H9 (cell line): ENCODE results near the gene CNGA2. TPM values are rescaled to one million over a fixed set of nuclear protein-coding genes. Genes with fewer than 3 reads are reported as not detected.

Source experiments
- DNase-seq: peaks from one replicate; pipeline ENCODE4 v3.0.0-alpha.2; 2017
- H2AFZ ChIP-seq: one replicate; pipeline ENCODE4 v1.6.1; 2013; ENCODE audit warnings: mild to moderate bottlenecking, low read length, control low read depth, moderate library complexity
- H2AK5ac ChIP-seq: 2 replicates; pipeline ENCODE4 v1.6.1; 2013; ENCODE audit warnings: low read length, control low read depth, mixed read lengths; ENCODE audit not compliant: insufficient read length
- H2BK120ac ChIP-seq: one replicate; pipeline ENCODE4 v1.6.1; 2013; ENCODE audit warnings: low read depth, mild to moderate bottlenecking, low read length, control low read depth, inconsistent platforms; ENCODE audit not compliant: poor library complexity, severe bottlenecking
- H2BK12ac ChIP-seq: 2 replicates; pipeline ENCODE4 v1.6.1; 2013; ENCODE audit warnings: low read length, control low read depth, mixed read lengths, low read depth; ENCODE audit not compliant: insufficient read length
- H2BK15ac ChIP-seq: 2 replicates; pipeline ENCODE4 v1.6.1; 2013; ENCODE audit warnings: low read depth, low read length, control low read depth
- H2BK20ac ChIP-seq: one replicate; pipeline ENCODE4 v1.6.1; 2013; ENCODE audit warnings: low read depth, mild to moderate bottlenecking, low read length, control low read depth, inconsistent platforms; ENCODE audit not compliant: poor library complexity, severe bottlenecking
- H2BK5ac ChIP-seq: 2 replicates; pipeline ENCODE4 v1.6.1; 2013; ENCODE audit warnings: low read length, control low read depth, mixed read lengths; ENCODE audit not compliant: insufficient read length
- H3K14ac ChIP-seq: 2 replicates; pipeline ENCODE4 v1.6.1; 2013; ENCODE audit warnings: low read length, control low read depth; ENCODE audit not compliant: insufficient read depth
- H3K18ac ChIP-seq: 2 replicates; pipeline ENCODE4 v1.6.1; 2013; ENCODE audit warnings: low read depth, mild to moderate bottlenecking, mixed read lengths, low read length, control low read depth; ENCODE audit not compliant: insufficient read length
- H3K23ac ChIP-seq: 2 replicates; pipeline ENCODE4 v1.6.1; 2013; ENCODE audit warnings: low read length, control low read depth, mixed read lengths, low read depth; ENCODE audit not compliant: insufficient read length
- H3K23me2 ChIP-seq: 2 replicates; pipeline ENCODE4 v1.6.1; 2013; ENCODE audit warnings: low read depth, mild to moderate bottlenecking, mixed read lengths, low read length, control low read depth; ENCODE audit not compliant: insufficient read length, poor library complexity, severe bottlenecking
- H3K27ac ChIP-seq: 2 replicates; pipeline ENCODE4 v1.5.1; 2013; ENCODE audit warnings: low read length, control low read depth, mixed read lengths, low read depth; ENCODE audit not compliant: insufficient read length
- H3K27me3 ChIP-seq: 2 replicates; pipeline ENCODE4 v1.6.1; 2013; ENCODE audit warnings: low read length, control low read depth, inconsistent platforms; ENCODE audit not compliant: insufficient read depth
- H3K4ac ChIP-seq: 2 replicates; pipeline ENCODE4 v1.6.1; 2013; ENCODE audit warnings: low read depth, mild to moderate bottlenecking, control low read depth, inconsistent platforms, low read length, moderate library complexity
- H3K4me1 ChIP-seq: 2 replicates; pipeline ENCODE4 v1.6.1; 2013; ENCODE audit warnings: low read length, control low read depth, inconsistent platforms; ENCODE audit not compliant: insufficient read depth
- H3K4me2 ChIP-seq: 2 replicates; pipeline ENCODE4 v1.6.1; 2013; ENCODE audit warnings: low read length, control low read depth, mixed read lengths; ENCODE audit not compliant: insufficient read length, insufficient read depth
- H3K56ac ChIP-seq: 2 replicates; pipeline ENCODE4 v1.6.1; 2013; ENCODE audit warnings: low read depth, mild to moderate bottlenecking, mixed read lengths, low read length, control low read depth; ENCODE audit not compliant: insufficient read length
- H3K79me1 ChIP-seq: 2 replicates; pipeline ENCODE4 v1.6.1; 2013; ENCODE audit warnings: low read depth, mild to moderate bottlenecking, moderate library complexity, low read length, control low read depth, inconsistent platforms; ENCODE audit not compliant: insufficient read depth, poor library complexity, severe bottlenecking
- H3K79me2 ChIP-seq: 2 replicates; pipeline ENCODE4 v1.6.1; 2013; ENCODE audit warnings: low read length, control low read depth, inconsistent platforms; ENCODE audit not compliant: insufficient read depth
- H3K9ac ChIP-seq: 2 replicates; pipeline ENCODE4 v1.6.1; 2013; ENCODE audit warnings: low read length, control low read depth, mixed read lengths; ENCODE audit not compliant: insufficient read length; ENCODE audit errors: extremely low read depth
- H3K9me3 ChIP-seq: one replicate; pipeline ENCODE4 v1.6.1; 2013; ENCODE audit warnings: low read depth, low read length, inconsistent platforms; ENCODE audit not compliant: control insufficient read depth
- H3T11ph ChIP-seq: one replicate; pipeline ENCODE4 v1.6.1; 2013; ENCODE audit warnings: mild to moderate bottlenecking, low read length, control low read depth, inconsistent platforms
- H4K20me1 ChIP-seq: one replicate; pipeline ENCODE4 v1.6.1; 2013; ENCODE audit not compliant: control insufficient read depth, insufficient read length, insufficient read depth
- H4K5ac ChIP-seq: 2 replicates; pipeline ENCODE4 v1.6.1; 2013; ENCODE audit warnings: low read depth, mild to moderate bottlenecking, mixed read lengths, low read length, control low read depth; ENCODE audit not compliant: insufficient read length
- H4K8ac ChIP-seq: replicated peaks from 2 replicates; pipeline ENCODE4 v1.6.1; 2013; ENCODE audit warnings: low read length, control low read depth, mixed read lengths, low read depth; ENCODE audit not compliant: insufficient read length
- H4K91ac ChIP-seq: 2 replicates; pipeline ENCODE4 v1.6.1; 2013; ENCODE audit warnings: low read depth, mild to moderate bottlenecking, moderate library complexity, mixed read lengths, low read length, control low read depth; ENCODE audit not compliant: insufficient read length
- H3K27ac Mint-ChIP-seq, 3 experiments: 2 replicates in 2 of 3; 3 replicates in 1 of 3; pipeline ENCODE4 v1.8.0; 2020 to 2021; ENCODE audit warnings: mixed read lengths in 3 of 3, mild to moderate bottlenecking in 1 of 3, moderate library complexity in 1 of 3
- H3K27me3 Mint-ChIP-seq: 2 replicates; pipeline ENCODE4 v1.8.0; 2021; ENCODE audit warnings: low read depth, mild to moderate bottlenecking, moderate library complexity, mixed read lengths
- H3K36me3 Mint-ChIP-seq, 3 experiments: 2 replicates in 2 of 3; 3 replicates in 1 of 3; pipeline ENCODE4 v1.8.0; 2020 to 2021; ENCODE audit warnings: low read depth in 3 of 3, mixed read lengths in 3 of 3; ENCODE audit not compliant: insufficient read depth in 1 of 3
- H3K4me1 Mint-ChIP-seq, 2 experiments: 2 replicates each; pipeline ENCODE4 v1.8.0; 2020; ENCODE audit warnings: mixed read lengths in 2 of 2
- H3K4me3 Mint-ChIP-seq, 2 experiments: 2 replicates in 1 of 2; 3 replicates in 1 of 2; pipeline ENCODE4 v1.8.0; 2020 to 2021; ENCODE audit warnings: mild to moderate bottlenecking in 2 of 2, mixed read lengths in 2 of 2, moderate library complexity in 1 of 2
- H3K9me3 Mint-ChIP-seq, 2 experiments: 2 replicates in 1 of 2; 3 replicates in 1 of 2; pipeline ENCODE4 v1.8.0; 2020; ENCODE audit warnings: mild to moderate bottlenecking in 2 of 2, mixed read lengths in 2 of 2, moderate library complexity in 1 of 2
- WGBS: extraction: QIAGEN DNeasy Blood & Tissue Kit; methylation state at CpG from one replicate; pipeline ENCODE4 v1.1.7; 2013; ENCODE audit warnings: missing lambda C conversion rate, low lambda C conversion rate, mixed read lengths; ENCODE audit not compliant: insufficient read length; ENCODE audit errors: extremely low coverage; 5-methylcytosine and 5-hydroxymethylcytosine counted together
- total RNA-seq: library from RNA; stranded (reverse); gene quantifications from 2 replicates; pipeline ENCODE4 v1.2.1, GENCODE V29; 2021
- TF ChIP-seq, protein P1 (sequence below): fragments of 200-600 bp; sonication (generic); conservative IDR thresholded peaks from 3 replicates; pipeline ENCODE4 v1.8.0; 2021; ENCODE audit warnings: antibody characterized with exemption, mild to moderate bottlenecking

Gene CNGA2
- total RNA-seq, 1 experiment from 2014 or later, result not detected

DNA sequence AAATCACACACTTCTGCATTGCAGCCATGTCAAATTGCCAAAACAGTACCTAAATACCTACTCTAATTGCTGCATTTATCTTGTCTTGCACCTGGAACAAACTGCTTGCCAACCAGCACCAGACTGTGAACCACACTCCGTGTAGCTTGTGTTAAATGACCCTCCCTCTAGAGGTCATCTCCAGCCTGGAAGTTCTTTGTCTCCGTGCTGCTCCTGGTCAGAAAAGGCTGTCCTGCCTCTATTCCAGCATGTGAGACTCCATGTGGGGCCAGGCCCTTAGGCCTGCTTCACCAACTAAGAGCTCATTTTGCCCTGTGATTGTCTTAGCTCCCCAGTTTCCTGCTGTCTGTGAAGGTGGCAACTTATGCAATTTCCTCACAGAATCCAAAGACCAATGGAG lies 28.3 kb downstream of the CNGA2 start:
- peaks cover 80 to 83% of the 10 kb centered on the region in 2 experiments for H3K9me3 Mint-ChIP-seq
- Histone ChIP-seq H3K4me2 (no peak overlapping the region), H4K91ac (no peak overlapping the region), H3K56ac (no peak overlapping the region), H3K23me2 (no peaks in the 10 kb centered on the region), H3K18ac (no peak overlapping the region), H3K4me1 (no peaks in the 10 kb centered on the region), H3K9ac (no peak overlapping the region), H3K9me3 (peaks cover 49% of the 10 kb centered on the region), H3T11ph (no peak overlapping the region), H3K27me3 (no peaks in the 10 kb centered on the region), H4K5ac (no peak overlapping the region), H4K20me1 (no peaks in the 10 kb centered on the region), H2BK120ac (no peak overlapping the region), H2AFZ (no peak overlapping the region), H3K14ac (no peak overlapping the region), H4K8ac (no peak overlapping the region), H2BK15ac (no peak overlapping the region), H3K23ac (no peak overlapping the region), H3K27ac (no peak overlapping the region), H3K79me1 (no peaks in the 10 kb centered on the region), H2BK5ac (no peak overlapping the region), H2BK20ac (no peak overlapping the region), H3K4ac (no peak overlapping the region), H2AK5ac (no peak overlapping the region), H2BK12ac (no peak overlapping the region), H3K79me2 (no peaks in the 10 kb centered on the region)
- H3K27ac Mint-ChIP-seq, result no peak overlapping the region
- DNase-seq, result no peak
- TF ChIP-seq, protein P1, sequence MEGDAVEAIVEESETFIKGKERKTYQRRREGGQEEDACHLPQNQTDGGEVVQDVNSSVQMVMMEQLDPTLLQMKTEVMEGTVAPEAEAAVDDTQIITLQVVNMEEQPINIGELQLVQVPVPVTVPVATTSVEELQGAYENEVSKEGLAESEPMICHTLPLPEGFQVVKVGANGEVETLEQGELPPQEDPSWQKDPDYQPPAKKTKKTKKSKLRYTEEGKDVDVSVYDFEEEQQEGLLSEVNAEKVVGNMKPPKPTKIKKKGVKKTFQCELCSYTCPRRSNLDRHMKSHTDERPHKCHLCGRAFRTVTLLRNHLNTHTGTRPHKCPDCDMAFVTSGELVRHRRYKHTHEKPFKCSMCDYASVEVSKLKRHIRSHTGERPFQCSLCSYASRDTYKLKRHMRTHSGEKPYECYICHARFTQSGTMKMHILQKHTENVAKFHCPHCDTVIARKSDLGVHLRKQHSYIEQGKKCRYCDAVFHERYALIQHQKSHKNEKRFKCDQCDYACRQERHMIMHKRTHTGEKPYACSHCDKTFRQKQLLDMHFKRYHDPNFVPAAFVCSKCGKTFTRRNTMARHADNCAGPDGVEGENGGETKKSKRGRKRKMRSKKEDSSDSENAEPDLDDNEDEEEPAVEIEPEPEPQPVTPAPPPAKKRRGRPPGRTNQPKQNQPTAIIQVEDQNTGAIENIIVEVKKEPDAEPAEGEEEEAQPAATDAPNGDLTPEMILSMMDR, result no peak
- H3K4me1 Mint-ChIP-seq, result no peaks in the 10 kb centered on the region
- no CpG with 5 or more reads among the region's 2 CpGs for WGBS
- H3K36me3 Mint-ChIP-seq, result peaks cover 0 to 8% (median 0%) of the 10 kb centered on the region in 3 experiments; a peak in 3 of 7 replicates
- no peaks in the 10 kb centered on the region; the same call in 1 of the 2 replicates for H3K27me3 Mint-ChIP-seq
- H3K4me3 Mint-ChIP-seq, result no peak overlapping the region
